Measurements from ENCODE around the gene DENND1A.

The DENND1A gene

GRCh38 chr9:123717581-123718175 lies 212.2 kb downstream of the DENND1A start:
- TF ChIP-seq CTCF (IDR thresholded peaks at IDR 0.05; ENCODE audit: low read depth, low read length), result no peak
- H3K4me3 ChIP-seq (replicated peaks in 1 of 2; ENCODE audit: low read depth in 2 of 2, low read length in 2 of 2), result no peak overlapping the region
- no peak for DNase-seq (ENCODE audit: low read depth in 2 of 2)

- H3K4me3 ChIP-seq (replicated peaks in 1 of 2; ENCODE audit: low read depth in 2 of 2, low read length in 2 of 2), result no peak overlapping the region
- no peak for DNase-seq (ENCODE audit: low read depth in 2 of 2)
- TF ChIP-seq CTCF (IDR thresholded peaks at IDR 0.05; ENCODE audit: low read depth, low read length), result no peak
Observed at GRCh38 chr9:123716339-123716945, 213.5 kb downstream of the DENND1A start.

GRCh38 chr9:123715258-123715657 lies 214.7 kb downstream of the DENND1A start:
- DNase-seq (ENCODE audit: low read depth in 2 of 2), result no peak
- TF ChIP-seq CTCF (IDR thresholded peaks at IDR 0.05; ENCODE audit: low read depth, low read length), result no peak
- no peak overlapping the region for H3K4me3 ChIP-seq (replicated peaks in 1 of 2; ENCODE audit: low read depth in 2 of 2, low read length in 2 of 2)

- TF ChIP-seq CTCF (IDR thresholded peaks at IDR 0.05; ENCODE audit: low read depth, low read length), result no peak
- no peak for DNase-seq (ENCODE audit: low read depth in 2 of 2)
- no peak overlapping the region for H3K4me3 ChIP-seq (replicated peaks in 1 of 2; ENCODE audit: low read depth in 2 of 2, low read length in 2 of 2)
Observed at GRCh38 chr9:123713282-123713681, 216.6 kb downstream of the DENND1A start.

- peak in 1 of 2 donors; percentile 20 for DNase-seq (ENCODE audit: low read depth in 2 of 2)
- no peak overlapping the region for H3K4me3 ChIP-seq (replicated peaks in 1 of 2; ENCODE audit: low read depth in 2 of 2, low read length in 2 of 2)
- no peak for TF ChIP-seq CTCF (IDR thresholded peaks at IDR 0.05; ENCODE audit: low read depth, low read length)
Observed at GRCh38 chr9:123712399-123712798, 217.5 kb downstream of the DENND1A start.

- DNase-seq (ENCODE audit: low read depth in 2 of 2), result peak; percentile 79 to 93
- TF ChIP-seq CTCF (IDR thresholded peaks at IDR 0.05; ENCODE audit: low read depth, low read length), result no peak
- no peak overlapping the region for H3K4me3 ChIP-seq (replicated peaks in 1 of 2; ENCODE audit: low read depth in 2 of 2, low read length in 2 of 2)
Observed at GRCh38 chr9:123710299-123710698, 219.6 kb downstream of the DENND1A start.

- no peak for DNase-seq (ENCODE audit: low read depth in 2 of 2)
- no peak for TF ChIP-seq CTCF (IDR thresholded peaks at IDR 0.05; ENCODE audit: low read depth, low read length)
- no peak overlapping the region for H3K4me3 ChIP-seq (replicated peaks in 1 of 2; ENCODE audit: low read depth in 2 of 2, low read length in 2 of 2)
Observed at GRCh38 chr9:123702483-123702882, 227.4 kb downstream of the DENND1A start.
